Adrenal gland (tissue), 5 donors: Measurements from ENCODE around the gene TIGD2.

ENCODE experiments used
- POLR2A ChIP-seq, 2 donors: fragments of 450-650 bp; IDR thresholded peaks; one replicate each; pipeline ENCODE4 v1.6.1; 2017; ENCODE audit warnings: antibody characterized with exemption in 2 of 2, mild to moderate bottlenecking in 2 of 2, moderate library complexity in 1 of 2
- TF ChIP-seq, protein P1 (sequence below), 6 experiments: fragments of 450-650 bp in 4 of 6; fragments of 200-600 bp in 2 of 6; sonication (generic) in 1 of 6; IDR thresholded peaks; 1 replicate in 5 of 6; 2 replicates in 1 of 6; pipeline versions ENCODE4 v1.5.1 to v1.8.0; 2016 to 2021; ENCODE audit warnings: antibody characterized with exemption in 6 of 6, mild to moderate bottlenecking in 2 of 6, moderate library complexity in 1 of 6
- donor health status: DM: no; HTN: no; CAD: no.

DNA sequence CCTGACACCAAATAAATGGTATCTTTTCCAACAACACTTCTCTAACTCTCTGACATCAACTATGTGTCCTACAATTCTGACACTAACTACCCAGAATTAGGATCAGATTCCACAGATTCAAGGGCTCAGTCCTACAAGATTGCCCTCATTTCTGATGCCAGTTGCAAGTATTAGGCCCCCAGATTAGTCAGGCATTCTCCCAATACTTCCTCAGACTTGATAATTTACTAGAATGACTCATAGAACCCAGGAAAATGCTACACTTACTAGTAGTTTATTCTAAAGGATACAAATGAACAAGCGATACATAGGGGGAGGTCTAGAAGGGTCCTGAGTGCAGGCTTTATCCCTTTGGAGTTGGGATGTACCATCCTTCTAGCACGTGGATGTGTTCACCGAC lies 8.5 kb downstream of the TIGD2 start:
- TF ChIP-seq, protein P1, sequence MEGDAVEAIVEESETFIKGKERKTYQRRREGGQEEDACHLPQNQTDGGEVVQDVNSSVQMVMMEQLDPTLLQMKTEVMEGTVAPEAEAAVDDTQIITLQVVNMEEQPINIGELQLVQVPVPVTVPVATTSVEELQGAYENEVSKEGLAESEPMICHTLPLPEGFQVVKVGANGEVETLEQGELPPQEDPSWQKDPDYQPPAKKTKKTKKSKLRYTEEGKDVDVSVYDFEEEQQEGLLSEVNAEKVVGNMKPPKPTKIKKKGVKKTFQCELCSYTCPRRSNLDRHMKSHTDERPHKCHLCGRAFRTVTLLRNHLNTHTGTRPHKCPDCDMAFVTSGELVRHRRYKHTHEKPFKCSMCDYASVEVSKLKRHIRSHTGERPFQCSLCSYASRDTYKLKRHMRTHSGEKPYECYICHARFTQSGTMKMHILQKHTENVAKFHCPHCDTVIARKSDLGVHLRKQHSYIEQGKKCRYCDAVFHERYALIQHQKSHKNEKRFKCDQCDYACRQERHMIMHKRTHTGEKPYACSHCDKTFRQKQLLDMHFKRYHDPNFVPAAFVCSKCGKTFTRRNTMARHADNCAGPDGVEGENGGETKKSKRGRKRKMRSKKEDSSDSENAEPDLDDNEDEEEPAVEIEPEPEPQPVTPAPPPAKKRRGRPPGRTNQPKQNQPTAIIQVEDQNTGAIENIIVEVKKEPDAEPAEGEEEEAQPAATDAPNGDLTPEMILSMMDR (IDR thresholded peaks at IDR 0.05): no peak
- TF ChIP-seq POLR2A (IDR thresholded peaks at IDR 0.05): no peak
